BE2C (cell line): Measurements from ENCODE around the gene SGTA.

ENCODE experiments used
- DNase-seq: peaks from one replicate; pipeline ENCODE4 v3.0.0-alpha.2; 2020
- H3K27me3 ChIP-seq: fragments of 250-450 bp; sonication (Bioruptor Pico); 2 replicates; pipeline ENCODE4 v1.5.1; 2020; ENCODE audit warnings: mild to moderate bottlenecking
- H3K36me3 ChIP-seq: fragments of 250-450 bp; sonication (Bioruptor Pico); 2 replicates; pipeline ENCODE4 v1.5.1; 2020; ENCODE audit warnings: mild to moderate bottlenecking
- H3K4me1 ChIP-seq: fragments of 250-450 bp; sonication (Bioruptor Pico); 2 replicates; pipeline ENCODE4 v1.5.1; 2020
- H3K4me3 ChIP-seq: 2 replicates; pipeline ENCODE4 v1.5.1; 2011; ENCODE audit warnings: low read depth, low read length
- H3K9me3 ChIP-seq: fragments of 250-450 bp; sonication (Bioruptor Pico); 2 replicates; pipeline ENCODE4 v1.5.1; 2020
- TF ChIP-seq, protein P1 (sequence below): IDR thresholded peaks from 2 replicates; pipeline ENCODE4 v1.5.1; 2012; ENCODE audit warnings: mild to moderate bottlenecking, low read depth, low read length

Gene SGTA

DNA sequence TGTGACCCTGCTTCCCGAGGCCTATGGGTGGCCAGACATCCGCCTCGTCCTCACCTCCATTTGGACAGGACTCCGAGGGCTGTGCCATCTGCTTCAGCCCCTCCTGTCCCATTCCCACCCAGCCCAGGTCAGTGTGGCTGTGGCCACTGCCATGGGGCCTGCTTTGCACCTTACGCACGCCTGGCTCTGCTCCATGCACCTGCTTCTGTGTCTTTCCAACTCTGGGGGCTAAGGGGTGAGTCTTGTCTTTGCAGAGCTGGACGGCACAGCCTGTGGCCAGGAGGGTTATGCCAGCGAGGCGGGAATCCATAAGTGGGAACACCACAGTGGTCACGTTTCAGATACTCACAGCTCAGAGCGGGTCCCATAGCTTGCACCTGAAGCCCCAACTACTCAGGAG, 31.4 kb upstream of the SGTA start:
- Histone ChIP-seq H3K4me3 (no peak overlapping the region), H3K27me3 (no peaks in the 10 kb centered on the region), H3K9me3 (no peaks in the 10 kb centered on the region), H3K36me3 (peaks cover 40% of the 10 kb centered on the region), H3K4me1 (no peaks in the 10 kb centered on the region)
- no peak for DNase-seq
- TF ChIP-seq, protein P1, sequence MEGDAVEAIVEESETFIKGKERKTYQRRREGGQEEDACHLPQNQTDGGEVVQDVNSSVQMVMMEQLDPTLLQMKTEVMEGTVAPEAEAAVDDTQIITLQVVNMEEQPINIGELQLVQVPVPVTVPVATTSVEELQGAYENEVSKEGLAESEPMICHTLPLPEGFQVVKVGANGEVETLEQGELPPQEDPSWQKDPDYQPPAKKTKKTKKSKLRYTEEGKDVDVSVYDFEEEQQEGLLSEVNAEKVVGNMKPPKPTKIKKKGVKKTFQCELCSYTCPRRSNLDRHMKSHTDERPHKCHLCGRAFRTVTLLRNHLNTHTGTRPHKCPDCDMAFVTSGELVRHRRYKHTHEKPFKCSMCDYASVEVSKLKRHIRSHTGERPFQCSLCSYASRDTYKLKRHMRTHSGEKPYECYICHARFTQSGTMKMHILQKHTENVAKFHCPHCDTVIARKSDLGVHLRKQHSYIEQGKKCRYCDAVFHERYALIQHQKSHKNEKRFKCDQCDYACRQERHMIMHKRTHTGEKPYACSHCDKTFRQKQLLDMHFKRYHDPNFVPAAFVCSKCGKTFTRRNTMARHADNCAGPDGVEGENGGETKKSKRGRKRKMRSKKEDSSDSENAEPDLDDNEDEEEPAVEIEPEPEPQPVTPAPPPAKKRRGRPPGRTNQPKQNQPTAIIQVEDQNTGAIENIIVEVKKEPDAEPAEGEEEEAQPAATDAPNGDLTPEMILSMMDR = no peak

DNA sequence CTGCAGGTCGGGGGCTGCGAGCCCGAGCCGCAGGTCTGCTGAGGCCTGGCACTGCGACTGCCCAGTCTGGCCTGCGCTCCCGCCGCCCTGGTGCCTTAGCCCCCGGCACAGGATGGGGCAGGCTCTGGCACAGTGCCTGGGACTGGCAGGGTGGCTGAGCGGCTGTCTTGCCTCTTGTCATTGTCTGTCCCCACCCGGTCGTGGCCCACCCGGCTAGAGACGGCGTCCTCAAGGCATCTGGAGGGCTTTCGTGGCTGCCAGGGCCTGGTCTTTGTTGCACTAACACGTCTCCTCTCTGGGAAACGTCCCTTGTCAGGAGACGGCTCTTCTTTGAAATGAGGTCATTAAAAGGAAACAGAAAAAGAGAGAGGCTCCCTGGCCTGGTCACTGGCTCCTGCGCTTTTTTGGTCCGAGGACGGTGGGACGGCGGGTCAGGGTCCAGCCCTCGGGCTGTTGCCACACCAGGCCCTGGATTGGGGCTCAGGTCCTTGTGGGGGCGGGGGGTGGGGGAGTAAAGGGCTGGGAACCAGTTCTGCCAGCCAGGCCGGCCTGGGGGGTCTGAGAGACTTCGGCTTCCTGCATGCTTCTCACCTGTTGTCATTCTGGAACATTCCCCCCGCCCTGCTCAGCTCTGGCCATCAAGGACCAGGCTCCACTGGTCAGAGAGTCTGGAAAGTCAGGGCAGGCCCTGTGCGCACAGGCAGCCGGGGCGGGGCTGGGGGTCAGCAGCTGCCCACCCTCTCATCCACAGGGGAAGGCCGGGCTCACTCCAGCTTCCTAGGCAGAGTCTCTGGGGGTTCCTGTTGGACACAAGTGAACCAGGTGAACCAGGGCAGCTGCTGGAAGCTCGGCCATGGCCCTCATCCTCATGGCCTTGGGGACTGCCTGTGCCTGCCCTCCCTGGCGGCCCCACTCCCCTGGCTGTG, 30.4 kb upstream of the SGTA start:
- no peaks in the 10 kb centered on the region for H3K4me1 ChIP-seq
- no peaks in the 10 kb centered on the region for H3K9me3 ChIP-seq
- DNase-seq = no peak
- TF ChIP-seq, protein P1 = no peak
- H3K36me3 ChIP-seq = peaks cover 49% of the 10 kb centered on the region
- H3K27me3 ChIP-seq = no peaks in the 10 kb centered on the region
- H3K4me3 ChIP-seq = no peak overlapping the region

DNA sequence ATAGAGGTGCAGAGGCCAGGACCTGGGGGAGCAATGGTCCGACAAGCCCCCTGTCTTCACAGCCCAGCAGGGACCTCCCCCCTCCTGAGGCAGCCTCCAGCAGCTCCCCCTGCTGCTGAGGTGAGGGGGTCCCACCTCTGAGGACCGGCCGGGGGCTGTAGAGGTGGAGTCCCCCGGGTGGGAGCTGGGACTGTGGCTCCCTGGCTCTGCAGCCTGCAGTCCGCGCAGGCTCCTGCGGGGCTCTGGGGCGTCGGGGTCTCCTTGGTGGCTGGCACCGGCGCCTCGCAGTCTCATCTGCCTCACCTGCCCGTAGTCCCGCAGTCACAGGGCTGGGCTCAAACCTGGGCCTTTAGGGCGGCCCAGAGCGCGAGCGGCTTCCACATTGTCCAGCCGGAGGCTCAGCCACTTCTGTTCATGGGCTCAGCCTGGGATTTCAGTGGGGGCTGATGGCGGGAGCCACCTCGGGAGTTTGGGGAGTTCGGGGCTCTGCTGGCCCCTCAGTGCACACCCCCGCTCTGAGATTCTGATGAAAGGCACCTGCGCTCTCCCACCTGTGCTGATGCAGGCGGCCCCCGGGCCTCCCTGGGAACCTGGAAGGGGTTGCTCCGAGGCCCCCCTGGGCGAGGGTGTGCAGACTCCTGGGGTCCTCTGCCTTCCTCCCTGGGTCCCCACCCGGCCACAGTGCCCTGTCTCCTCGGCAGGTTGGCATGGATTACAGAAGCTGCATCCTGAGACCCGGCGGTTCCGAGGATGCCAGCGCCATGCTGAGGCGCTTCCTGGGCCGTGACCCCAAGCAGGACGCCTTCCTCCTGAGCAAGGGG, 29.6 kb upstream of the SGTA start:
- Histone ChIP-seq H3K9me3 (no peaks in the 10 kb centered on the region), H3K4me3 (no peak overlapping the region), H3K4me1 (no peaks in the 10 kb centered on the region), H3K36me3 (peaks cover 58% of the 10 kb centered on the region), H3K27me3 (no peaks in the 10 kb centered on the region)
- no peak for DNase-seq
- TF ChIP-seq, protein P1 = no peak

DNA sequence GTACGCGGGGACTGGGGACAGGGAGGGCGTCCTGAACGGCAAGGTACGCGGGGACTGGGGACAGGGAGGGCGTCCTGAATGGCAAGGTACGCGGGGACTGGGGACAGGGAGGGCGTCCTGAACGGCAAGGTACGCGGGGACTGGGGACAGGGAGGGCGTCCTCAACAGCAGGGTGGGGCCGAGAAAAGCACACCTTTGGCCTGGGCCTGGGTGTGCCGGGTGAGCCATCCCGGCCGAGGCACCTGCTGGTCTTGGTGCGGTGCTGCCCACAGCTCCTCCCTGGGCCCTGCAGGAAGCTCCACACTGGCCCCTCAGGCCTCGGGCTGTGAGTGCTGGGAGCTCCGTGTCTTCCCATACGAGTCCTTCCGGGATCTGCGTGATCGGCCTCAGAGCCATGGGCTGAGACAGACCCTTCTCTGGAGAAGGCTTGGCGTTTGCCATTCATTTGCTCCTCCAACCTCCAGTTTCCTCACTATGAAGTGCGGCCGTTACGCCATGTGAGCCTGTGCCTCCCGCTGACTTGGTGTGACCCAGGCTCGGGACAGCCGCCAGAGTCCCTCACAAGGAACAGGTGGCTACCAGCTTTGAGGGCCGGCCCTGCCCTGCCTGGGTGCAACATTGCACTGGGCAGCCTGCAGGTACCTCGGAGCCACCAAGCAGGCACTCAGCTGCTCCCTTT, 28.8 kb upstream of the SGTA start:
- Histone ChIP-seq H3K9me3 (no peaks in the 10 kb centered on the region), H3K4me1 (no peaks in the 10 kb centered on the region), H3K4me3 (no peak overlapping the region), H3K36me3 (peaks cover 66% of the 10 kb centered on the region), H3K27me3 (no peaks in the 10 kb centered on the region)
- DNase-seq = no peak
- TF ChIP-seq, protein P1 = no peak

DNA sequence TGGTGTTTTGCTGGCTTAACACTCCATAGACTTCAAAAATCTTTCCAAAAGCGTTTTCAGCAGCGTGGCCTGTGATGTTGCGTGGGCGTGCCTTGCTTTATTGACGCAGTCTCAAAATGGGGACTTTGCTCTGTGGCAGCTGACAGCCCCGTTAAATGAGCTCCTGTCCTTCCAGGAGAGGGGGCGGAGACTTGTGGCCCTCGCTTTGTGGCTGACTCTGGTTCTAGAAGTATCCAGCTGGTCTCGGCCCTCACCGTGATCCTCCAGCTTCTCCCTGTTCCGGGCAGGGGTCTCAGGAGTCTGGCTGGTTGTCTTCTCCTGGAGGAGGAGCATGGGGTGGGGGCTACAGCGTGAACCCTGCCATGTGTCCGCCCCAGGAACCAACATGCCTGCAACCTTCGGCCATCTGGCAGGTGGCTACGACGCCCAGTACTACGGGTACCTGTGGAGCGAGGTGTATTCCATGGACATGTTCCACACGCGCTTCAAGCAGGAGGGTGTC, 28.2 kb upstream of the SGTA start:
- H3K36me3 ChIP-seq = peaks cover 72% of the 10 kb centered on the region
- TF ChIP-seq, protein P1 = no peak
- H3K27me3 ChIP-seq = no peaks in the 10 kb centered on the region
- no peak overlapping the region for H3K4me3 ChIP-seq
- DNase-seq = no peak
- no peaks in the 10 kb centered on the region for H3K9me3 ChIP-seq
- H3K4me1 ChIP-seq = no peaks in the 10 kb centered on the region
